Limb (tissue), 2 donors: Measurements from ENCODE around the gene ALG3.

Experiments
- DNase-seq, 2 donors: peaks; one replicate each; pipeline ENCODE4 v3.0.0-alpha.2; 2016; ENCODE audit errors: extremely low spot score in 2 of 2

The ALG3 gene

DNA sequence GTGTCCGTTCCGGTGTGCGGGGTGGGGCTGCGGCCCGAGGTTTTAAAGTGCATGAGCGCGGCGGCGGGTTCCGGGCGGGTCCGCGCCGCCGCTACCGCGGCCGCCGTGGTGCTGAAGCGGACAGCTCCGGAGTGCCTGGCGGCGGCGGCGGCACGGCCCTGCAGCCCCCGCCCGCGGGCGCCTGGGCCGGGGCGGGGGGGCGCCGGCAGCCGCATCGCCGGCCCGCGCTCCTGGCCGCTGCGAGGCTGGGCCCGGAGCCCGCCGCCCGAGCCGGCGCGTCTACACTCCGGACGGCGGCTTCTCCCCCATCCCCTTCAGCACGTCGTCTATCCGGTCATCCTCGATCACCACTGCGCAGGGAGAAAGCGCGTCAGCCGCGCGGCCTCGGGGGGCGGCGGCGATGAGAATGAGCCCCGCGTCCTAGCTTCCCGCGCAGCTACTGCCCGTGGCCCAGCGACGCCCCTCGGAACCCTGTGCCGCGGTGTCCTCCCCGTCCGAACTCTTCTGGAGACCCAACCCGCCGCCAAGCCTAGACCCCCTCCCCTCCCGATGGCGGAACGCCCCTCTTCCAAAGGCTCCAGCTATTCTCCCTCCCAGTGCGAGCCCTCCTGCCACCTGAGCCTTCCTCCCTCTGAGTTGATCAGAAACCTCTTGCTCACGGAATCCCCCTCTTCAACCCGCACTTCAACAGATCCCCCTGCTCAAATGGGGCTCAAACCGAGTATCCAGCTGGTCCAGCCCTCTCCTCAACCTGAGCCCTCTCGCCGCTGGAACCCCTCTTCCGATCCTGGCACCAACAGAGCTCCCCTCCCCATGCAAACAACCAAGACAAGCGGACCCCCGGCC, 11.3 kb upstream of the ALG3 start:
- DNase-seq, result peak in 1 of 2 donors; percentile 73

DNA sequence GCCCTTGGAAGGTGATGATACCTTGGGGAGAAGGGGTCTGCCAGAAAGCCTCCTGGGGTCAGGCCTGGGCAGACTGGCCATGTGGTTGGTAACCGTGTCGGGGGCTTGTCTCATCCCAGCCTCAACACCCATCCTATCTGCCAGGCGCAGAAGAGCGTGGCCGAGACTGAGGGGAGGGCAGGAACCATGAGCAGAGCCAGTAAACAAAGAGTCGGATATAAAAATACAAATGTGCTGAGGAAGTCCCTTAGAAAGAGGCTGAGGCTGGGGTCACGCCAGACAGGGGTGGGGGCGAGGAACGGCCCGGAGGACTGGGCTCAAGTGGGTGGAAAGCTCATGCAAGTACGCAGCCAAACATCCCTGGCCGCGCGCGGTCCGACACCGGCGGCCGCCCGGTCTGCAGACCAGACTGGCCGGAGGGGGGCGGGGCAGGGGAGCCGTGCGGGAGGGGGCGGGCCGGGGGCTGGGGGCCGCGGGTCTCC, 10.7 kb upstream of the ALG3 start:
- DNase-seq, result no peak

DNA sequence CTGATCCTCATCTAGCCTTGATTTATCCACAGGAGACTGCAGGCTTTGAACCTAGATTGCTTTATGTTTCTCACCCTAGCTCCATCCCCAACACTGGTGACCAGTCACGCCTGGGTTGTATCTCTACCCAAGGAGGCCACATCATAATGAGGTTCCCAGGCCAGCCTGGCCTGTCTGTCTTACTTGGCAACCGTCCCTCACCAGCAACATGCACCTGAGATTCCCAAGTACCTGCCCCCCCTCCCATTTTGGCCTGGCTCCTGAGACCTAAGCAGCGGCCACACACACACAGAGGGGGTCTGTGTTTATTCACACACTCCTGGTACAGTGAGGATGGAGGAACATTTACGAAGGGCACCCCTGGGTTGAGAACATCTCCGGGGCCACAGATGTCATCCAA, 10.2 kb upstream of the ALG3 start:
- DNase-seq, result no peak

DNA sequence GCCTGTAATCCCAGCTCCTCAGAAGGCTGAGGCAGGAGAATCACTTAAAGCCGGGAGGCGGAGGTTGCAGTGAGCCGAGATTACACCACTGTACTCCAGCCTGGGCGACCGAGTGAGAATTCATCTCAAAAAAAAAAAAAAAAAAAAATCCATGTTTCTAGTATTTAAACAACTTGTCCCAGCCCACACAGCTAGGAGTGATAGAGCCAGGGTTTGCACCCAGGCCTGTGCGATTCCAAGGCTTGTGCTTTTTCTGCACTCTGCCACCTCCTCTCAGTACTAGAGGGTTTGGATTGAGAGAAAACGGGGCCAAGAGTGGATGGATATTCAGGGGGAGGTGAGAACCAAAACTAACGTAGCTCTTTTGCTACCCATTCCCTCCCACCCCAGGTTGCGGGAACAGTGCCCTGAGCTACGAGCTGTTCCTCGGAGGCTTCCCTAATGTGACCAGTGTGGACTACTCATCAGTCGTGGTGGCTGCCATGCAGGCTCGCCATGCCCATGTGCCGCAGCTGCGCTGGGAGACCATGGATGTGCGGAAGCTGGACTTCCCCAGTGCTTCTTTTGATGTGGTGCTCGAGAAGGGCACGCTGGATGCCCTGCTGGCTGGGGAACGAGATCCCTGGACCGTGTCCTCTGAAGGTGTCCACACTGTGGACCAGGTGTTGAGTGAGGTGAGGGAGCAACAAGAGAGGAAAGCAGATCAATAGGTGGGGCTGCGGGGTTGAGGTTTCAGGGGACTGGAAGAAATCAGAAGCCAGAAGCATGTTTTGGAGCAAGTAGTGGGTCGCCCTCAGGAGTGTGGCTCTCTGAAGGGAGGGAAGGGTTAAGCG, 8.5 kb upstream of the ALG3 start:
- DNase-seq, result no peak

DNA sequence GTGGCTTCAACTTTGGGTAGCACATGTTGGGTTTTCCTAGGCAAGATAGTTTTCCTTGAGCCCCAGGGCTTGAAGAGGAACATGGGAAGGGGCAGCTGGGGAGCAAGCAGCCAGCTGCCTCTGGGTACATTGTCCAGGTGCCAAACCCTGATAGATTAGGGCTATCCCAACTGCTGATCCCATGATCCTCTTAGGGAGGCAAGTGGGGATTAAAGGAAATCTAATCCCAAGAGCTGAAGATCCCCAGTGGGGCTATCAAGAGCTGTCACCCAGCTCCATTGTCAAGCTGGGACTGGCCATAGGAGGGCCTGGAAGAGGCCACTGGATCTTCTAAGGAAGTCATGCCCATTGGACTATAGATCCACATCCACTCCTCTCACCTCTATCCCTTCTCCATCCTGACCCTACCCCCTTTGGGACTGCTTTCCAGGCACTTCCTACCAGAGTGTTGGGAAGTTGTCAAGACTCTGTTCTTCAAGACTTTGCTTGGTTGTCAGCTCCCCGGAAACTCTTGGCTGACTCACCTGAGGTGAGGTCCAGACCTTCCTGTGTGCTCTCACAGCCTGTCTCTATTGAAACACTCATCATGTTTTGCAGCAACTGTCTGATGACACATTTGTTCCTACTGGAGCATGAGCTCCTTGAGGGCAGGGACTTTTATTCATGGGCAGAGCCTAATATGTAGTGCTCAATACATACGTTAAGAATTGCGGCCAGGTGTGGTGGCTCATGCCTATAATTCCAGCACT, 6.7 kb upstream of the ALG3 start:
- DNase-seq, result no peak

DNA sequence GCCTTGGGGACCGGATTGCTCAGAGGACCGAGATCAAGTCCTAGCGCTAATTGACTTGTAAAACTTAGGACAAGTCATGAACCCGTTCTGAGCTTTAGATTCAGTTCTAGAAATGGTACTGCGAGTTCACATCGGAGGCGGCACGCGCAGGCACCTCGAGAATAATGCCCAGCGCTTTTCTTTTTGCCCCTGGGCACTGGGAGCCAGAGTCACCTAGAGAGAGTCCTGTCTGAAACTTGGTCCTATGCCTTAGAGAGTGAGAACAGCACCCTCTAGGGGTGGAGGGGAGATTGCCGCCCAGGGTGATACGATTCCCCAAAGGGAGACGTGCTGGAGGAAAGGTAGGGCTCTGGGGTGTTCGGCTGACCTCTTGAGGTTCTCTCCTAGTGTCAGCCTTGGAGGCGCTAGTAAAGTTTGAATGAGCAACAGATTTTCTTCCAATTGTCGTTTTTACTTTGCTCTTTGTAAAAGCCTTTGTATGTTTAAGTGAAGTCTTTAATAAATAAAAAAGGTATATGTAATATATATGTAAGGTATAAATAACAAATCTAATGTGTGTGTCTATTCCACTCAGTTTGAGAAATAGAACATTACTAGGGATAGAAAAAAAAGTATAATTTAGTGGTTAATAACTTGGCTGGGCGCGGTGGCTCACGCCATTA, 1.5 kb upstream of the ALG3 start:
- peak; percentile 60 to 81 for DNase-seq

DNA sequence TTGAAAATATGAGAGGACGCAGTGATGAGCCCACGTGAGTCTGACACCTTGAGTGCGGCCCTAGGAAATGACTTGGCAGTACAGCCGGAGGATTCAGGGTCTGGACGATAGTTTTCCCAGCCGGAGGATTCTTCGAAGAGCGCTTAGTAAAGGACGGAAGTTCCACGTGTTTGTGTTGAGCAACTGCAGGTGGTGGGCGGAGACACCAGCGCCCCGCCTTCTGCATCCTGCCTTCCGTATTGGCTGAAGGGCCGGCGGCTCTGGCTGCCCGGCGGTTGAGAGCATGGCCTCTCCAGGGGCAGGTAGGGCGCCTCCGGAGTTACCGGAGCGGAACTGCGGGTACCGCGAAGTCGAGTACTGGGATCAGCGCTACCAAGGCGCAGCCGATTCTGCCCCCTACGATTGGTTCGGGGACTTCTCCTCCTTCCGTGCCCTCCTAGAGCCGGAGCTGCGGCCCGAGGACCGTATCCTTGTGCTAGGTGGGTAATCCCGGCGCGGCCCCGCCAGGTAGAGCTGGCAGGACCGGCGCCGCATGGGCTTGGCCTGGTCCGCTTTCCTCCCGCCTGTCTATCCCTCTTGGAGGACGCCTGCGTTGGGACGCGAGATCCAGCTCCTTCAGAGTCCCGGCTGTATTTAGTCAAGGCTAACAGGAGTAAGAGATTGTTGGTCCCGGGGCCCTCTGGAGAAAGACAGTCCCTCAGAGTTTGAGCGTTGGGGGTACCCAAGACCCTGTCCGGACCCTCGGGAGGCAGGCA, 827 bp upstream of the ALG3 start, which contains the start of gene EEF1AKMT4:
Gene EEF1AKMT4 (plus strand): TSS at position 261 of the 755 bp plus-strand sequence. CDS start 23 bp downstream, at position 284.
- peak; percentile 94 to 96 for DNase-seq

DNA sequence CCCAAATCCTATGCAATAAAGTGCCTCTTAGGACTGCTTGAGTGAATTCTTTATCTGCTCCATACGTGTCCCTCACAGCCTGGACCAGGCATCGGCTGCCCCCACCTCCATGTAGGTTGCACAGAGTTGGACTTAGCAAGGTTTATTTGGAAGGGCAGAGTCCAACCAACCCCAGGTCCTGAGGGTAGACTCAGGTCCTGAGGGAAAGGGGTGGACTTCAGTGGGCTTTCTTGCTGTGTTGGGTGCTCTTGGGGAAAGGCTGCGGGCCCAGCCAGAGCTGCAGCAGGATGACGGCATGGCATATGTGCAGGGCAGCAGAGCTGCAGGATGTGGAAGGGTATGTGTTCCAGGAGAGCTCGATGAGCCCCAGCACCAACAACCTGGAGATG, 6.5 kb downstream of the ALG3 start:
- DNase-seq, result no peak

DNA sequence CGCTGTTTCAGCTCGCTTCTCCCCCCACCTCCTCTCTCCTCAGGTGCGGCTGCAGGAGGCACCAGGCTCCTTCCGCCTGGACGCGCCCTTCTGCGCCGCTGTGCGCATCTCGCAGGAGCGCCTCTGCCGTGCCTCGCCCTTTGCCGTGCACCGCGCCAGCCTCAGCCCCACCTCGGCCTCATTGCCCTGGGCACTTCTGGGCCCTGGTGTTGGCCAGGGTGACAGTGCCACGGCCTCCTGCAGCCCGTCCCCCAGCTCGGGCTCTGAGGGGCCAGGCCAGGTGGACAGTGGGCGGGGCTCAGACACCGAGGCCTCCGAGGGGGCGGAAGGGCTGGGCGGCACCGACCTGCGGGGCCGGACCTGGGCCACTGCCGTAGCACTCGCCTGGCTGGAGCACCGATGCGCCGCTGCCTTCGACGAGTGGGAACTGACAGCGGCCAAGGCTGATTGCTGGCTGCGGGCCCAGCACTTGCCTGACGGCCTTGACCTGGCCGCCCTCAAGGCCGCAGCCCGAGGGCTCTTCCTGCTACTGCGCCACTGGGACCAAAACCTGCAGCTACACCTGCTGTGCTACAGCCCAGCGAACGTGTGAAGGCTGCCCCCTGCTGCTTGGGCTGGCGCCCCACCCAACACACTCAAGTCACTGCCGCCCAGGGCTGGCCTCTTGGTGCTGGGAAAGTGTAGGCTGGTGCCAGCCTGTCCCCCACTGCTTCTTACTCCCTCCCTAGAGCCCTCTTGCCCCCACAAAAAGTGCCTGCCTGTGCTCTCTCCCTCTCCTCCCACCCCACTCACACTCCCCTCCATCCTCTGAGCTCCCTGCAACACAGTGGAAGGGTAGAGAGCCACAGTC, 7.1 kb downstream of the ALG3 start:
- no peak for DNase-seq

DNA sequence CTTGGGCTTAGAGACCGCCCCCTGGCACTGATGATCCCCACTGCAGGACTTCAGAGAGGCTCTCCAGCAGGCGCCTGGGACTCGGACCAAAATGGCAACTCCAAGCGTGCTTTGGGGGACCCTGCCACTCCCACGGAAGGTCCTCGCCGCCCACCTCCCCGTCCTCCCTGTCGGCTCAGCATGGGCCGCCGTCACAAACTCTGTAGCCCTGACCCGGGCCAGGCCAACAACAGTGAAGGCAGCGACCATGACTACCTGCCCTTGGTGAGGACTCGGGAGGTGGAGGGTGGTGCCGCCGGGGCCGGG, 7.7 kb downstream of the ALG3 start:
- no peak for DNase-seq

DNA sequence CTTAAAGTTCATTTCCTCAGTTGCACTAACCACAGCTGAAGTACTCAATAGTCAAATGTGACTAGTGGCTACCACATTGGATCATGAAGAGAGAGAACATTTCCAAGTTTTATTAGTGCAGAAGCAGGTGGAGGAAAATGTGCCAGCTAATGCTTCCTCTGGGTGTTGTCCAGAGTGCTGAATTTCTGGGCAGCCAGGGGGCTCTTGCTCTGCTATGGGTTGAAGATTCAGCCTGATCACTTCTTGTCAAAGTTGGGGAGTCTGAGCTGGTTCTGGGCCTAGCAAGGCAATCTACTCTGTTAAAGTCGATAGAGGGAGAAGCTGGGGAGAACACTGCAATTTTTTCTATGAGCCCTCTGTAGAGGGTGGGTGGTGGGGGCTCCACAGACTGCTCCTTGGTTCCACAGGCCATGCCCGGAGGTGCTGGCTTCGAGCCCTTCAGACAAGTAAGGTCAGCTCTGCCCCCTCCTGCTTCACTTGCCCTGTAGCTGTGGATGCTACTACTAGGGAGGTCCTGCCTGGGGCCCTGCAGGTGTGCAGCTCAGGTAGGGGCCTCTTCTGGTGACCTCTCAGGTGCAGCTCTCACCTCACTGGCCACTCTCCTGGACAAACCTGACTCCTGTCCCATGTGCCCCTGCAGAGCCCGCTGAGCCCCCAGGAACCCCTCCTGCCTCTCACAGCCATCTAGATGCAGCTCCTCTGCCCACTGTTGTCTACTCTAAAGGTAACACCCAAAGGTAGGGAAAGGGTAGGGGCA, 8.2 kb downstream of the ALG3 start:
- DNase-seq, result peak in 1 of 2 donors; percentile 57

DNA sequence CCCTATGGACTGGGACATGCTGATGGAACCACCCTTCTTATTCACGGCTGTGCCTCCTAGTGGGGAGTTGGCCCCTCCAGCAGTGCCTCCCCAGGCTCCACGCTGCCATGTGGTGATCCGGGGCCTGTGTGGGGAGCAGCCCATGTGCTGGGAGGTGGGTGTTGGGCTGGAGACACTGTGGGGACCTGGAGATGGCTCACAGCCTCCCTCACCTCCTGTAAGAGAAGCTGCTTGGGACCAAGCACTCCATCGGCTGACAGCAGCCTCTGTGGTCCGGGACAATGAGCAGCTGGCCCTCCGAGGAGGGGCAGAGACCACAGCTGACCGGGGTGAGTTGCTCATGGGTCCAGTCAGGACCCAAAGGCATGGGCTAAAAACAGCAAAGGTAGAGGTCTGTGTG, 9.1 kb downstream of the ALG3 start:
- no peak for DNase-seq

DNA sequence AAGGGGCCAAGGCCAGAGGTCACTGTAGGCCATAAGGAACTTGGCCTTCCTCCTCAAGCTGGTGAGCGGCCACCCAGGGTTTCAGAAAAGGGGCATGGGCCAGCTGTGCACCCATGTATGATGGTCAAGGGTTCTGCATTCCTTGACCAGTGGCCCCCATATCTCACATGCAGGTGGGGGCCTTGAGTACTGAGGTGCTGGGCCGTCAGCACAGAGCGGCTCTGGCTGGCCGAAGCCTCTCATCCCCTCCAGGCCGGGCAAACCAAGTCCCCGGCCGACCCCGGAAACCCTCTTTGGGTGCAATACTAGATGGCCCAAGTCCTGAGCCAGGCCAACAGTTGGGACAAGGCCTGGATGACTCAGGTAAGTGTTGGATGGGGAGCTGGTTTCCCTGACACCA, 9.5 kb downstream of the ALG3 start:
- DNase-seq, result no peak

DNA sequence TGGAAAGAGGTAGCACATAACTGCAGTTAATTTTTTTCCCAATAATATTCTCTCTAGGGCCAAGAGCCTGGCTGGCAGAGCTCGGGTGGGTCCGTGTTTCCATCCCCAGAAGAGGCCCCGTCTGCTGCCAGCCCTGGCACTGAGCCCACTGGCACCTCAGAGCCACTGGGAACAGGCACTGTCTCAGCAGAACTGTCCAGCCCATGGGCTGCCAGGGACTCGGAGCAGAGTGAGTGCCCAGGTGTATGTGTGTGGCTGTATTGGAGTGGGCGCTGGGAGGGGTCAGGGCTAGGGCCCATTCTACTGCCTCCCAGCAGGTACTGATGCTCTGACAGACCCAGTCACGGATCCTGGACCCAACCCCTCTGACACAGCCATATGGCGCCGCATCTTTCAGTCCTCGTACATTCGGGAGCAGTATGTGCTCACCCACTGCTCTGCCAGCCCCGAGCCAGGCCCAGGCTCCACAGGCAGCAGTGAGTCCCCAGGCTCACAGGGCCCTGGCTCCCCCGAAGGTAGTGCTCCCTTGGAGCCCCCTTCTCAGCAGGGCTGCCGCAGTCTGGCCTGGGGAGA, 10.4 kb downstream of the ALG3 start:
- DNase-seq, result no peak

DNA sequence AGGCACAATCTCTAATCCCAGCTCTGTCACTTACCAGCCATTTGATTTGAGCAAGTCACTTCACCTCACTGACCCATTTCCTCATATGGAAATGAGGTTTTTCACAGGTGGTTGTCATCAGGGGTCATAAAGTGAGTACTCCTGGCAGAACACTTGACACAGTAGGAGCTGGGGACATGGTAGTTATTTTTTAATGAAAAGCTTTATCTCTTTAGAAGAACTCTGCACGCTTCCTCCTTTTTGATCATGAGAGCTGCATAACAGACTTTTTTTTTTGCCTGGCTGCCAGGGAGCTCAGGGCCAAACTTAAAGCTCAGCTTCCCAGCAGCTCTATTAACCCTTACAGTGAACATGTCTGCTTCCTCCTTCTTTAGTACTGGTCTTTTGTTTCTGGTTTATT, 11.0 kb downstream of the ALG3 start:
- no peak for DNase-seq

DNA sequence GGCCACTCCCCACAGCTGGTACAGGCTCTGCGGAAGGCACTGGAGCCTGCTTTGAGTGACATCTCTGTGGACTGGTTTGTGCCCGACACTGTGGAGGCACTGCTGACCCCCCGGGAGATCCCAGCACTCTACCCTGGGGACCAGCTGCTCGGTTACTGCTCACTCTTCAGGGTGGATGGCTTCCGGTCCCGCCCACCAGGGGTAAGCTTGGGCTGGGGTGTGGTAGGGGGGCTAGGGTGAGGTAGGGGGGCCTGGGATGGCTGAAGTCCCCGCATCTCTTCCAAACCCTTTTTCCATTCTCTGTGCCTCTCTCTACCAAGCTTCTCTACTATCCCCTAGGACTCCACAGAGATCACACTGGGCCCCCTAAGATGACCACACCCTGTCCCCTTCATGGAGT, 11.6 kb downstream of the ALG3 start:
- DNase-seq, result no peak

DNA sequence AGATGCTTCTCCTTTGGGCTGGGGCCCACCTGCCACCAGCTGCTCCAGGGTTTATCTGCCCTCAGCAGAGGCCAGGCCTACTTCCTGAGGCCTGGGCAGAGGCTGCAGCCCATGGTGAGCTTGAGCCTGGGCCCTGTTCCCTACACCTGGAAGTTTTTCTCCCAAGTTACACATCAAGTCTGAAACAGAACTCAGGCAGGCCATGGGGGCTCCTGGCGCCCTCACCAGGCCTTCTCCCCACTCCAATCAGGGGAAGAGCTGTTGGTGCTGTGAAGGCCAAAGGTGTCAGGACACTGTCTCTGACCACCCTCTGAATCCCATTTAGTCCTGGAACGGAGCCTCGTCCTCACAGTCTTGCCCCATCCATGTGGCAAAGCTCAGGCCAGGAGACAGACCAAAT, 12.1 kb downstream of the ALG3 start:
- no peak for DNase-seq

DNA sequence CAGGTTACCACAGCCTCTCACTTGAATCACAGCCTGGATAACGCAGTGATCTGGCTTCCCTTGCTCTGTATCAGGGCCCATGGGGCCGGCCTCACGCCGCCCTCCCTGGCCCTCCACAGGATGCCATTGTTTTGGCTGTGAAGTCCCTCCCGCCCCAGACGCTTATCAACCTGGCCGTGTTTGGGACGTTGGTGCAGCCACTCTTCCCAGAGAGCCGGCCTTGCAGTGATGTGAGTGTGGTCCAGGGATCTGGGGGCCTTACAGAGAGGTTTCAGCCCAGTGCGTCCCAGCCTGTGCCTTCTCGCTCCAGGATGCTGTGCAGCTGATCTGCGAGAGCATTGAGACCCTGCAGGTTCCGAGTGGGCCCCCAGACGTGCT, 12.7 kb downstream of the ALG3 start:
- no peak for DNase-seq
